ENCODE data around the gene FAM107B. TPM values are rescaled to one million over a fixed set of nuclear protein-coding genes. Genes with fewer than 3 reads are reported as not detected.

FAM107B gene
- total RNA-seq, 1 donor: 30.0 TPM

GRCh38 chr10:14604181-14605142 is 170.2 kb downstream of the FAM107B start:
- no peak for TF ChIP-seq CTCF (IDR thresholded peaks at IDR 0.05; ENCODE audit: extremely low read depth, low read depth, low read length)
- H3K79me2 ChIP-seq (ENCODE audit: insufficient read depth, low read length): peaks cover 34% of the 10 kb centered on the region
- peak overlapping the region; percentile 75 for H3K27ac ChIP-seq (ENCODE audit: low read depth, low read length)
- peak; percentile 96 for DNase-seq (ENCODE audit: insufficient read length, low spot score, missing footprints)
- H3K4me3 ChIP-seq (ENCODE audit: insufficient read depth, low read length): peak overlapping the region; percentile 77
- peaks cover 28% of the 10 kb centered on the region for H3K4me1 ChIP-seq (ENCODE audit: insufficient read depth, low read length)
- peaks cover 9% of the 10 kb centered on the region for H4K20me1 ChIP-seq (ENCODE audit: insufficient read depth, low read length)
- H3K36me3 ChIP-seq (ENCODE audit: insufficient read depth, low read length): no peaks in the 10 kb centered on the region
- no peaks in the 10 kb centered on the region for H3K9me3 ChIP-seq (ENCODE audit: low read depth, low read length)
- H3K4me2 ChIP-seq (ENCODE audit: insufficient read depth, low read length): peak overlapping the region; percentile 93
- H3K27me3 ChIP-seq (ENCODE audit: insufficient read depth, low read length): no peaks in the 10 kb centered on the region
- H2AFZ ChIP-seq (ENCODE audit: low read length): peak overlapping the region; percentile 91

- Histone ChIP-seq H2AFZ (ENCODE audit: low read length) (peak overlapping the region; percentile 49), H3K4me2 (ENCODE audit: insufficient read depth, low read length) (peak overlapping the region; percentile 83), H3K27me3 (ENCODE audit: insufficient read depth, low read length) (no peaks in the 10 kb centered on the region), H3K79me2 (ENCODE audit: insufficient read depth, low read length) (peaks cover 43% of the 10 kb centered on the region), H3K4me3 (ENCODE audit: insufficient read depth, low read length) (peak overlapping the region; percentile 76), H3K27ac (ENCODE audit: low read depth, low read length) (peak overlapping the region; percentile 42), H3K4me1 (ENCODE audit: insufficient read depth, low read length) (peaks cover 28% of the 10 kb centered on the region), H3K9me3 (ENCODE audit: low read depth, low read length) (no peaks in the 10 kb centered on the region), H3K36me3 (ENCODE audit: insufficient read depth, low read length) (peaks cover 2% of the 10 kb centered on the region), H4K20me1 (ENCODE audit: insufficient read depth, low read length) (peaks cover 9% of the 10 kb centered on the region)
- no peak for TF ChIP-seq CTCF (IDR thresholded peaks at IDR 0.05; ENCODE audit: extremely low read depth, low read depth, low read length)
- peak; percentile 82 for DNase-seq (ENCODE audit: insufficient read length, low spot score, missing footprints)
Measured at GRCh38 chr10:14603534-14604102, 171.1 kb downstream of the FAM107B start.

GRCh38 chr10:14602807-14603533 is 171.7 kb downstream of the FAM107B start:
- H3K79me2 ChIP-seq (ENCODE audit: insufficient read depth, low read length): peaks cover 49% of the 10 kb centered on the region
- H3K27ac ChIP-seq (ENCODE audit: low read depth, low read length): peak overlapping the region; percentile 42
- peak; percentile 51 for DNase-seq (ENCODE audit: insufficient read length, low spot score, missing footprints)
- peaks cover 9% of the 10 kb centered on the region for H4K20me1 ChIP-seq (ENCODE audit: insufficient read depth, low read length)
- peak overlapping the region; percentile 83 for H3K4me2 ChIP-seq (ENCODE audit: insufficient read depth, low read length)
- peak overlapping the region; percentile 76 for H3K4me3 ChIP-seq (ENCODE audit: insufficient read depth, low read length)
- no peaks in the 10 kb centered on the region for H3K27me3 ChIP-seq (ENCODE audit: insufficient read depth, low read length)
- H2AFZ ChIP-seq (ENCODE audit: low read length): peak overlapping the region; percentile 49
- no peaks in the 10 kb centered on the region for H3K9me3 ChIP-seq (ENCODE audit: low read depth, low read length)
- peaks cover 28% of the 10 kb centered on the region for H3K4me1 ChIP-seq (ENCODE audit: insufficient read depth, low read length)
- no peak for TF ChIP-seq CTCF (IDR thresholded peaks at IDR 0.05; ENCODE audit: extremely low read depth, low read depth, low read length)
- peaks cover 3% of the 10 kb centered on the region for H3K36me3 ChIP-seq (ENCODE audit: insufficient read depth, low read length)

Measured in osteoblast (primary cell).